T47D (cell line): ENCODE data around the gene FLOT2.
"Not testable (repeated sequence)": the region's sequence is repeated elsewhere in the genome, so short reads cannot be mapped to it uniquely, and the experiment has no call there.

Experiments
- DNase-seq, 2 experiments: peaks; one replicate each; pipeline versions ENCODE4 v3.0.0 to v3.0.0-alpha.2; 2011 to 2012; ENCODE audit warnings: low read depth in 1 of 2, low spot score in 1 of 2
- JUND ChIP-seq: IDR thresholded peaks from 2 replicates; pipeline ENCODE4 v1.6.1; 2012; ENCODE audit warnings: low read depth
- in situ Hi-C: cut with HindIII; loops from 2 replicates; pipeline ENCODE4 v1.10.0; 2016; ENCODE audit warnings: low sequenced_read_pairs, low pct_unique_long_range_greater_than_20kb

Gene FLOT2

DNA sequence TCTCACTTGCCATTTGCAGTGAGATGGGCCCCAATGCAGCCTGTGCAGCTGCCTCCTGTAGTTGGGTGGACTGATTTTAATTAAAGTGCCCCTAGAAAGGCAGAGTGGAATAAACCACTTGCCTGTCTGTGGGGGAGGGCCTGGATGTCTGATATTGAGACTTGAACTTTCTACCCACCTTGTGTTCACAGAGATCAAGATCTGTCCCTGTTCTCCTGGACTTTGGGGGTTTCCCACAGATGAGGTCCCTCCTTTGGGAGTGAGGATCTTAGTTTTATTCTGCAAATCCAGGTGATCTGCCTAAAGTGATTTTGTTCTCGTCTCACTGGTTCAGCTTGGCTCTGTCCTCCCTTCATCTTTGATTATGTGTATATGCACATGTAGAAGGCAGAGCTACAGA is 13.0 kb upstream of the FLOT2 start:
- TF ChIP-seq JUND, result no peak
- in situ Hi-C loops, result no loop called here
- no peak for DNase-seq

DNA sequence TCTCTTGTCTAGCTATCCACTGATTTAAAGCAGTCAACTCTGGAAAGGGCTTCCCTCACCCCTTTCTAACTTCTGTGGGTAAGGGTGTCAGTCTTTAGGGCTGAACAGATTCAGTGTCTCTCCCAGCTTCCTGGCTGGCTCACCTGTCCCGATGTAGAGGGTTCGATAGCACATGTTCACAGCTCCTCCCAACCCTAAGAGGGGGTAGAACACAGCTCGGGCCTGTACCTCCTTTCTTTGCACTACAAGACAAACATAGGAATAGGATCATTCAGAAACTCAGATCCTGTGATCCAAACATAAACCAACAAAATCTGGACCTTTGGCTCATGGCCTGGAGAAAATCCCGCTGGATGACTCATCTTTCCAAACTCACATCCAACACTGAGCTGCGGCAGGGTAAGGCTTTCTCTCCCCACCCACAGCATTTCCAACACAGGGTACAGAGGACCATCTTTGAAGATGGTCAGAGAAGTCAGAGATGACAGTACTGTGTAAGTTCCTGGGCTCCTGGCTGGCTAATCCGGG is 11.2 kb upstream of the FLOT2 start:
- no peak for DNase-seq
- TF ChIP-seq JUND, result no peak
- in situ Hi-C loops, result no loop called here

DNA sequence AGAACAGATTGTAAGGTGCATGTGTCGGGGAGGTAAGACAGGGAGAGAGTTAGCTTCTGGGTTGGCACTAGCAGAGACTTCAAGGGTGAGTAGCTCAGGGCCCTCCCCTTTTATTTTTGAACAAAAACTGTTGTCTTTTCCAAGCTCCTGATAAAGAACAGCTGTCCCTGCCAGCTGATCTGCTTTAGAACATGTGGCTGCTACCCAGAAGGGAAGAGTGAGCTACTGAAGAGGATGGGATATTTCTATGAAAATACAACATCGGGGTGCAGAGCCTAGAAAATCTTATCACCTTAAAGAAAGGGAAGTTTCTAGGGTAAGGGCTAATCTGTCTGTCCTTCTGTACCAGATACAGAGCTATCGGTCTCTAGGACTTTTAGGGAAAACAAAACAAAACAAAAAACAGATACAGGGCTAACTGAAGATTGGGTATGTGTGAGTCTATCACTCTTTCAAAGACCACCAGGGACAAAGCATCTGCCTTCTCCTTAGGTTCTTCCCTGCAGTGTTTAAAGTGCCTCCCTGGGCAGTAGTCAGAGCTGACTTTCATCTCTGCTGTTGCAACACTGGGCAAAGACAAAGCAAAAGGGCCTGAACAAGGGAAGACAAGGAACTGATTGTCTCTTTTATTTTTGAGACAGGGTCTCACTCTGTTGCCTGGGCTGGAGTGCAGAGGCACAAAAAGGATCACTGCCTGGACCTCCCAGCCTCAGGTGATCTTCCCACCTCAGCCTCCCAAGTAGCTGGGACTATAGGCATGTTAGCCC is 10.4 kb upstream of the FLOT2 start:
- TF ChIP-seq JUND, result no peak
- no peak for DNase-seq
- in situ Hi-C loops, result no loop called here

DNA sequence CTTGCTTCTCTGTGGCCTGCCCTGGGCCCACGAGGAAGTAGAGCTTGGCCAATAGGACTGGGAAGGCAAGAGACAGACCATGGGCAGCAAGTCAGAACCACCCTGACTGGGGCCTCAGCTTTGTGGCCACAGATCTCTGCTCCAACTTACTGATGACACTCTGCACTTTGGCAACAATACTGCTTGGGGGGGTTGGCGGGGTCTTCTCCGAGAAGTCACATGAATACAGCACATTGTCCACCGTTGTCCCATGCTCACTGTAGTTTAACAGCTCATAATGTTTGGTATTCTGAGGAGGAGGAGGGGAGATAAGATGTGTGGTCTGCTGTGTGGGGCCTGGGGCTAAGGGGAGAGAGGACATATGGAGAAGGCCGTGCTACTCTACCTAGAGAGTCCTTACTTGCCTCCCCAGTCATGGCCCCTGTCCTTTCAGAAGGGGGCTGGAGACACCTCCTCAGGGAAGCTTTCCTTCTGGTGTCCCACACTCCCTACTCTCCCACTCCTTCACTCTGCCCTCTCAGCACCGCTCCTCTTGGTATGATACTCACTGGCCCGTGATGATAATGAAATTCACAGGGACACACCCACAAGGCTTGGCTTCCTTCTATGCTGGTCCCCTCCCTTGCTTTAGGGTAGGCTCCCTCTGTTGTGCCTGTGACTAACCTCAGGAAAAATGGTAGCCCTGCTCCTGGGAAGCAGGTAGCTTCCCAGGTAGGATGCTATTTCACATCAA is 9.3 kb upstream of the FLOT2 start:
- no peak for DNase-seq
- in situ Hi-C loops, result no loop called here
- no peak for TF ChIP-seq JUND

DNA sequence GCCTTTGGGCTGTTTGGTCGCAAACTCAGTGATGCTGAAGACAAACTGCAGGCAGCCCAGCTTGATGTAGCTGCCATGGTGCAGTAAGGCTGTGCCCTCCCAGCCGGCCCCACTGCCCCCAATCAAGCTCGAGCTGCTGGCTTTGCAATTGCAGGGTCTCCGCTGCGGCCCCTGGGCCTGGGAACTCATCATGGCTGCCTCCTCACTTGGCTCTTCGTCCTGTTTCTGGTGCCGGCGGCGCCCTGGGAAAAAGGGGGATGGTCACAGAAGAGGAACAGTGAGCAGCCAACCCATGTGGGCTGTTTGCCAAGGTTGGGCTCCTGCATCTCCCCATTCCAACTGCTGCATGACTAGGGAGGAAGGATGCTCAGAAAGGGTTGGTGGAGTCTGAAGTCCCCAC is 8.7 kb upstream of the FLOT2 start:
- in situ Hi-C loops, result no loop called here
- no peak for TF ChIP-seq JUND
- no peak for DNase-seq

DNA sequence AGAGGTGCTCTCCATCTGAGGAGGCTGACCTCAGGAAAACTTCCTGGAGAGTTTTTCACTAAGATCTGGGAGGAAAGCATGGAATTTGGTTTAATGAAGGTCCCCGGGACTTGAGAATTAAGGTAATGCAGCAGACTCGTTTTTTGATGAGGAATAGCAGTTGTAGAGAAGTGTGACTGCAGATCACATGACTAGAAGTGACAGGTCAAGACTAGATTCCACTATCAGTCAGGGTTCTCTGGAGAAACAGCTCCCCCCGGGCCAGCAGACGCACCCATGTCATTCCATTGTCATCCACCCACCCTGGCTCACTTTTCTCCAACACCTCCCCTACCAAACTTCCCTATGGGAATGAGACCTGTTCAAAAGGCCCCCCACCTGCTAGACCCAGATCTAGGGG is 7.3 kb upstream of the FLOT2 start:
- DNase-seq, result no peak
- in situ Hi-C loops, result no loop called here

DNA sequence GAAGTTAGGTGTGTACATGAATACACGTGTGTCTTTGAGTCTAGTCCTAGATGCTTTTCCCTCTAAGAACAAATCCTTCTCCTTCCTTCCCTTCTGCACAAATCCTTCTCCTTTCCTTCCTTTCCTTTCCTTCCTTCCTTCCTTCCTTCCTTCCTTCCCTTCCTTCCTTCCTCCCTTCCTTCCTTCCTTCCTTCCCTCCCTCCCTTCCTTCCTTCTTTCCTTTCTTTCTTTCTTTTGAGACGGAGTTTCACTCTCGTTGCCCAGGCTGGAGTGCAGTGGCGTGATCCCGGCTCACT is 6.0 kb upstream of the FLOT2 start:
- in situ Hi-C loops, DNase-seq: not testable (repeated sequence)

More for the DNA sequence above, 7.3 kb upstream of the FLOT2 start:
- TF ChIP-seq JUND, result no peak

DNA sequence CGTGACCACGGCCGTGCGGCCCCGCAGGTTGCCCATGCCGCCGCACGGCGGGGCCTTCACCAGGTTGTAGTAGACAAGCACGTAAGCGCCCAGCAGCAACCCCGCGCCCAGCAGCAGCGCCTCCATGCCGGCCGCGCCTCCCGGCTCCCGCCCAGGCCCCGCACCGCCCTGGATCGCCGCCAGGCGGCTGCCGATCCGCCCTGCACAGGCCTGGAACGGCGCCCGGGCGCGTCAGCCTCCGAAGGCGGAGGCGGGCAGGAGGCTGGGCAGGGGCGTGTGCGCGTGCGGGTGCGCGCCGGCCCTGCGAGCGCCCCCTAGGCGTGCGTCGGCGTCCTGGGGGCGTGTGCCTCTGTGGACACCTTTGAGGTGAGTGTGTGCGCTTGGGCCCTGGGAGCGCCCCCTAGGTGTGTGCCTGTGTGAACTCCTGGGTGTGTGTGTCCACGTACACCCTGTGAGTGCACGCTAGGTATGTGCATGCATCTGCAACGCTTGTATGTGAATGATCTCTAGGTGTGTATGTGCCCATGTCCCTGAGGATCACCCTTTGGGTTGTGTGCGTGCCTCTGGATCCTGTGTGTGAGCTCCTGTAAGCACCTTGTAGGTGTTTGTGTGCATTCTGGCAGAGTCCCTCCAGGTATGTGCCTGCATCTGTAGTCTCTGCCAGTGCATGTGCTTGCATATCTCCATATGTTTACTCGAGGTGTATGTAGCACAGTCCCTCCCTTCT is 5.4 kb upstream of the FLOT2 start, which contains the start of gene DHRS13:
DHRS13 (minus strand) TSS at position 261 of the 727 bp plus-strand sequence; CDS start at position 126, 135 bp downstream.
- in situ Hi-C loops, result no loop called here
- no peak for TF ChIP-seq JUND
- DNase-seq, result peak; percentile 91 to 98

DNA sequence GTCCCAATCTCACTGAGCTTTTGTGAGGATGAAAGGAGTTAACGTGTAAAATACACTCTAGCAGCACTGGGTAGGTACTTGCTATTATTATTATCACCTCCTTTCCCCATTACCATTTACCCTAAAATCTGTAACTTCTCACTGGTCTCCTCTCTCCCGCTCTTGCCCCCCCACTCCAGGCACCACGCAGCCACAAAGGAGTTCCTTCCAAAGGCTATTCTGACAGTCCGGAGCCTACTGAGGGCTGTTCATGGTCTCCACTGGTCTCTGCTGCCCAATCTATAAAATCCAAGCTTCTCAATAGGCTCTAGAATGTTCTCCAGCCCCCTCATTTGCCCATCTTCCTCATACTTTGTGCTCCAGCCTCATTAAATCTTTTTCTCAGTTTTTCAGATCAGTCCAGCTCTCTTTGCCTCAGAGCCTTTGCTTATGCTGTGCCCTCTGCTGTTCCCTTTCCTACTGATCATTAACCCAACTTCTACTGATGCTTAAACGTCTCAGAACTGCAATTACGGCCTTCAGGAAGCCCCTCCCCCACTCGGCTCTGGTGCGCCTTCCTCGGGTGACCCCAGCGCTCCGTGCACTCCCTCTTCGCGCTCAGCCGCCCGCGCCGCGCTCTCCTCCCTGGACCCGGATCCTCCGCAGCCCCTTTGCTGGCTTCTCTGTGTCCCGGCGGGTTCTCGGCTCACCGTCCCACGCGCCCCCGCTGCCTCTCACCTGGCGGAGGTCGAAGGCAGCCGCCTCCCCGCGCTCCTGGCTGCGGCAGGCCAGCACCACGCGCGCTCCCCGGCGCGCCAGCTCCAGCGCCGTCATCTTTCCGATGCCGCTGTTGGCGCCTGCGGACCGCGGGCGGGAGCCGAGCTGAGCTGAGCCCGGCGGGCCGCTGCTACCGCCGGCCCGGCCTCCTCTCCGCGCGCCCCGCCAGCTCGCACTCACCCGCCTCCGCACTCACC is 4.6 kb upstream of the FLOT2 start:
- TF ChIP-seq JUND, result no peak
- peak; percentile 52 to 61 for DNase-seq
- in situ Hi-C loops, result no loop called here

DNA sequence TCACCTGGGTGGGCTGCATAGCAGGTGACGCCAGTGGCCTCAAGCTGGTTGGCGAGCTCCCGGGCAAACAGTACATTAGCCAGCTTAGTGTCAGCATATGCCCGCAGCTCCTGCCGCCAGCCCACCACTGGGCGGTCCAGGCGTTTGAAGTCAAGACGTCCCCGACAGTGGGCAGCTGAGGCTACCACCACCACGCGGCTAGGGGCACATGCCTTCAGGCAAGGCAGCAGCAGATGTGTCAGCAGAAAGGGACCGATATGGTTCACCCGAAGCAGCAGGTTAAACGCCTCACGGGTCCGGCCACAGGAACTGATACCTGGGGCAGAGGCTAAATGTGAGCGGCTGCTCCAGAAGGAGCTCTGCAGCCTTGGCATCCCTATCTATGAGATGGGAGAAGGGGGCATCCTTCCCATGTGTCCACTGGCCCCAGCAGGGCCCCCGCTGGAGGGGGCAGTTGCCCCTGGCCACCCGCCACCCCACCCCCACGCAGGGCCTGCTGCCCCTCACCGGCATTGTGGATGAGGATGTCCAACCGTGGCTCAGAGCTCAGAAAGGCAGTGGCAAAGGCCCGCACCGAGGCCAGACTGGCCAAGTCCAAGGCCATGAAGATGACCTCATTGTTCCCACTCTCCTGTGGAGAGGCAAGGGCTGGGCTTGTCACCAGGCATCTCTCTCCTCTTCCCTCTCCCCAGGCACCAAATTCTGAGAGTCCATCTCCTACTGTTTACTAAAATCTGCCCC is 3.6 kb upstream of the FLOT2 start:
- no peak for DNase-seq
- TF ChIP-seq JUND, result no peak
- in situ Hi-C loops, result no loop called here

DNA sequence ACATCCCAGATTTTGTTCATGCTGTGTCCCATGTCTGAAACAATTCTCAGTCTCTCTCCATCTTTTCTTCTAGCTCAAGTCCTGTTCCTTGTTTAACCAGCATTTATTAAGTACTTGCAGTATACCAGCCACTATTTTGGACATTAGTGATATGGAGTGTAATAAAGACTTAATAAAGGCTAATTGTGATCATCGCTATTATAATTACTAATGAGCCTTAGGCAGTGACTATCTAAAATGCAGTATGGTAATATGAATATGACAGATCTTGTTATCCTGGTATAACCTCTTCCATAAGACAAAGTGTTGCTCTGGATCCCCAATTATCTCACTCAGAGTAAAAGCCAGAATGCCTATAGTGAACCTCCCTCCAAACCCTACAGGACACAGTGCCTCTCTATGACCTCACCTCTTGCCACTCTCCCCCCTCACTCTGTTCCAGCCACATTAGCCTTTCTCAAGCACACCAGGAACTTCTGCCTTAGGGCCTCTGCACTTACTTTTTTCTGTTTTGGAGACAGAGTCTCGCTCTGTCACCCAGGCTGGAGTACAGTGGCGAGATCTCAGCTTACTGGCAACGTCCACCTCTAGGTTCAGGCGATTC is 1.8 kb upstream of the FLOT2 start:
- TF ChIP-seq JUND, result no peak
- in situ Hi-C loops, result no loop called here
- no peak for DNase-seq
